ENCODE data around the gene CTXN3.

Gene CTXN3

GRCh38 chr5:127608077-127608660, 40.7 kb upstream of the CTXN3 start:
- H3K9me3 ChIP-seq (ENCODE audit: insufficient read depth, low read length, severe bottlenecking), result no peaks in the 10 kb centered on the region
- no peaks in the 10 kb centered on the region for H3K79me2 ChIP-seq (ENCODE audit: insufficient read depth, low read length)
- no peaks in the 10 kb centered on the region for H3K4me1 ChIP-seq (ENCODE audit: insufficient read depth, low read length)
- no peaks in the 10 kb centered on the region for H4K20me1 ChIP-seq (ENCODE audit: insufficient read depth, low read length)
- H3K27me3 ChIP-seq (ENCODE audit: insufficient read depth, low read length, poor library complexity), result peaks cover 3% of the 10 kb centered on the region
- ATAC-seq (ENCODE audit: insufficient read depth, low read depth) (no peak), DNase-seq (no peak)
- no peak overlapping the region for H3K27ac ChIP-seq (ENCODE audit: low read length)
- no peaks in the 10 kb centered on the region for H3K36me3 ChIP-seq (ENCODE audit: insufficient read depth, low read length)
- TF ChIP-seq CTCF (IDR thresholded peaks at IDR 0.05; ENCODE audit: borderline replicate concordance, extremely low read depth, low read length, poor library complexity, severe bottlenecking) (no peak), EZH2 (IDR thresholded peaks at IDR 0.05; ENCODE audit: borderline replicate concordance, low read depth, low read length, severe bottlenecking) (no peak)
- no peak overlapping the region for H3K4me3 ChIP-seq (ENCODE audit: low read depth in 1 of 2, low read length in 2 of 2)
- no peak overlapping the region for H2AFZ ChIP-seq (ENCODE audit: low read depth, low read length)
- H3K4me2 ChIP-seq (ENCODE audit: insufficient read depth, low read length), result no peak overlapping the region
- no peak overlapping the region for H3K9ac ChIP-seq (ENCODE audit: low read depth, low read length)

- ATAC-seq (ENCODE audit: insufficient read depth, low read depth) (no peak), DNase-seq (no peak)
- H3K79me2 ChIP-seq (ENCODE audit: insufficient read depth, low read length), result no peaks in the 10 kb centered on the region
- no peak overlapping the region for H3K4me2 ChIP-seq (ENCODE audit: insufficient read depth, low read length)
- TF ChIP-seq CTCF (IDR thresholded peaks at IDR 0.05; ENCODE audit: borderline replicate concordance, extremely low read depth, low read length, poor library complexity, severe bottlenecking), result no peak
- TF ChIP-seq EZH2 (IDR thresholded peaks at IDR 0.05; ENCODE audit: borderline replicate concordance, low read depth, low read length, severe bottlenecking), result no peak
- no peak overlapping the region for H3K9ac ChIP-seq (ENCODE audit: low read depth, low read length)
- H3K4me3 ChIP-seq (ENCODE audit: low read depth in 1 of 2, low read length in 2 of 2), result no peak overlapping the region
- H3K36me3 ChIP-seq (ENCODE audit: insufficient read depth, low read length), result no peaks in the 10 kb centered on the region
- H2AFZ ChIP-seq (ENCODE audit: low read depth, low read length), result no peak overlapping the region
- H4K20me1 ChIP-seq (ENCODE audit: insufficient read depth, low read length), result no peaks in the 10 kb centered on the region
- H3K27me3 ChIP-seq (ENCODE audit: insufficient read depth, low read length, poor library complexity), result peaks cover 3% of the 10 kb centered on the region
- H3K4me1 ChIP-seq (ENCODE audit: insufficient read depth, low read length), result no peaks in the 10 kb centered on the region
- H3K27ac ChIP-seq (ENCODE audit: low read length), result no peak overlapping the region
- H3K9me3 ChIP-seq (ENCODE audit: insufficient read depth, low read length, severe bottlenecking), result no peaks in the 10 kb centered on the region
Measured at GRCh38 chr5:127609011-127609410, 39.9 kb upstream of the CTXN3 start.

GRCh38 chr5:127609957-127610356, 38.9 kb upstream of the CTXN3 start:
- DNase-seq (no peak), ATAC-seq (ENCODE audit: insufficient read depth, low read depth) (no peak)
- no peak for TF ChIP-seq EZH2 (IDR thresholded peaks at IDR 0.05; ENCODE audit: borderline replicate concordance, low read depth, low read length, severe bottlenecking)
- TF ChIP-seq CTCF (IDR thresholded peaks at IDR 0.05; ENCODE audit: borderline replicate concordance, extremely low read depth, low read length, poor library complexity, severe bottlenecking), result no peak
- H3K27ac ChIP-seq (ENCODE audit: low read length), result no peak overlapping the region
- H3K9ac ChIP-seq (ENCODE audit: low read depth, low read length), result no peak overlapping the region
- no peak overlapping the region for H3K4me2 ChIP-seq (ENCODE audit: insufficient read depth, low read length)
- no peaks in the 10 kb centered on the region for H3K4me1 ChIP-seq (ENCODE audit: insufficient read depth, low read length)
- no peak overlapping the region for H3K4me3 ChIP-seq (ENCODE audit: low read depth in 1 of 2, low read length in 2 of 2)
- H3K27me3 ChIP-seq (ENCODE audit: insufficient read depth, low read length, poor library complexity), result peaks cover 3% of the 10 kb centered on the region
- H4K20me1 ChIP-seq (ENCODE audit: insufficient read depth, low read length), result no peaks in the 10 kb centered on the region
- H3K79me2 ChIP-seq (ENCODE audit: insufficient read depth, low read length), result no peaks in the 10 kb centered on the region
- no peaks in the 10 kb centered on the region for H3K36me3 ChIP-seq (ENCODE audit: insufficient read depth, low read length)
- no peaks in the 10 kb centered on the region for H3K9me3 ChIP-seq (ENCODE audit: insufficient read depth, low read length, severe bottlenecking)
- H2AFZ ChIP-seq (ENCODE audit: low read depth, low read length), result no peak overlapping the region
